Measurements from ENCODE around the gene KMT2E.

Gene KMT2E

DNA sequence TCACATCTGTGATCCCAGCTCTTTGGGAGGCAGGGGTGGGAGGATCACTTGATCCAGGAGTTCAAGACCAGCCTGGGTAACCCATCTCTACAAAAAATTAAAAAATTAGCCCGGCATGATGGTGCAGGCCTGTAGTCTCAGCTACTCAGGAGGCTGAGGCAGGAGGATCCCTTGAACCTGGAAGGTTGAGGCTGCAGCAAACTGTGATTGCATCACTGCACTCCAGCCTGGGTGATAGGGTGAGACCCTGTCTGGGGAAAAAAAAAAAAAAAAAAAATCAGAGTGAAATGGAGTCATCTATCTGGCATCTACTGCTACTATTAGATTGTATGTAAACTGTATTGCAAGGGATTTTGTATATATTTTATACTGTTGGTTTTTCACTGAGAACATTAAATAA lies 59.1 kb downstream of the KMT2E start:
- no peak overlapping the region for H4K91ac ChIP-seq (ENCODE audit: low read depth, low read length, poor library complexity)
- WGBS, 2 donors (ENCODE audit: extremely low coverage in 2 of 2, insufficient read length in 2 of 2, insufficient replicate concordance in 1 of 2) = no CpG with 5 or more reads among the region's 1 CpG
- H3K27me3 ChIP-seq (ENCODE audit: control insufficient read depth in 3 of 3, insufficient read depth in 3 of 3, low read depth in 1 of 3, low read length in 3 of 3) = no peaks in the 10 kb centered on the region
- H3K9ac ChIP-seq (ENCODE audit: low read depth, low read length, poor library complexity) = no peak overlapping the region
- peaks cover 14 to 100% of the 10 kb centered on the region in 2 donors for H3K36me3 ChIP-seq (replicated peaks in 1 of 2; ENCODE audit: control insufficient read depth in 2 of 2, insufficient read depth in 2 of 2, low read length in 2 of 2)
- H3K4me3 ChIP-seq (ENCODE audit: low read length in 2 of 2) = no peak overlapping the region
- no peak overlapping the region for H2AK5ac ChIP-seq (ENCODE audit: low read depth, low read length)
- H3K14ac ChIP-seq (ENCODE audit: low read length) = no peak overlapping the region
- H3K4ac ChIP-seq (ENCODE audit: low read length) = no peak overlapping the region
- no peak overlapping the region for H3K27ac ChIP-seq (replicated peaks; ENCODE audit: low read length)
- no peak overlapping the region for H2BK12ac ChIP-seq (ENCODE audit: low read length)
- H3K23ac ChIP-seq (ENCODE audit: low read depth, low read length, poor library complexity) = no peak overlapping the region
- no peaks in the 10 kb centered on the region for H3K9me3 ChIP-seq (replicated peaks in 1 of 2; ENCODE audit: control insufficient read depth in 2 of 2, insufficient read depth in 1 of 2, low read depth in 1 of 2, low read length in 2 of 2)
- no peak overlapping the region for H2BK5ac ChIP-seq (ENCODE audit: low read length)
- H4K8ac ChIP-seq (ENCODE audit: low read depth, low read length) = no peak overlapping the region
- H3K4me1 ChIP-seq (ENCODE audit: control insufficient read depth in 2 of 2, insufficient read depth in 1 of 2, low read depth in 1 of 2, low read length in 2 of 2) = no peaks in the 10 kb centered on the region
- H2BK120ac ChIP-seq (ENCODE audit: low read depth, low read length) = no peak overlapping the region
- no peaks in the 10 kb centered on the region for H3K79me1 ChIP-seq (ENCODE audit: low read depth, low read length)
- no peak overlapping the region for H2BK15ac ChIP-seq (ENCODE audit: low read length)
- H3K4me2 ChIP-seq (ENCODE audit: insufficient read depth, low read length, poor library complexity, severe bottlenecking) = no peak overlapping the region
- no peak overlapping the region for H2AFZ ChIP-seq (ENCODE audit: low read length)
- no peak for DNase-seq (ENCODE audit: low spot score)
- no peak overlapping the region for H3K18ac ChIP-seq (ENCODE audit: low read length)

- H3K9me3 ChIP-seq (replicated peaks in 1 of 2; ENCODE audit: control insufficient read depth in 2 of 2, insufficient read depth in 1 of 2, low read depth in 1 of 2, low read length in 2 of 2) = no peaks in the 10 kb centered on the region
- no peak overlapping the region for H2AFZ ChIP-seq (ENCODE audit: low read length)
- no peak overlapping the region for H2BK15ac ChIP-seq (ENCODE audit: low read length)
- no peak overlapping the region for H4K91ac ChIP-seq (ENCODE audit: low read depth, low read length, poor library complexity)
- H2BK5ac ChIP-seq (ENCODE audit: low read length) = no peak overlapping the region
- no peak overlapping the region for H2BK12ac ChIP-seq (ENCODE audit: low read length)
- H3K18ac ChIP-seq (ENCODE audit: low read length) = no peak overlapping the region
- WGBS, 2 donors (ENCODE audit: extremely low coverage in 2 of 2, insufficient read length in 2 of 2, insufficient replicate concordance in 1 of 2) = no CpG with 5 or more reads among the region's 6 CpGs
- no peak overlapping the region for H3K4me3 ChIP-seq (ENCODE audit: low read length in 2 of 2)
- H3K4me2 ChIP-seq (ENCODE audit: insufficient read depth, low read length, poor library complexity, severe bottlenecking) = no peak overlapping the region
- H3K14ac ChIP-seq (ENCODE audit: low read length) = no peak overlapping the region
- no peaks in the 10 kb centered on the region for H3K4me1 ChIP-seq (ENCODE audit: control insufficient read depth in 2 of 2, insufficient read depth in 1 of 2, low read depth in 1 of 2, low read length in 2 of 2)
- H3K36me3 ChIP-seq (replicated peaks in 1 of 2; ENCODE audit: control insufficient read depth in 2 of 2, insufficient read depth in 2 of 2, low read length in 2 of 2) = peaks cover 19 to 100% of the 10 kb centered on the region in 2 donors
- no peak overlapping the region for H3K27ac ChIP-seq (replicated peaks; ENCODE audit: low read length)
- no peak overlapping the region for H2BK120ac ChIP-seq (ENCODE audit: low read depth, low read length)
- H3K9ac ChIP-seq (ENCODE audit: low read depth, low read length, poor library complexity) = no peak overlapping the region
- no peak overlapping the region for H4K8ac ChIP-seq (ENCODE audit: low read depth, low read length)
- no peak for DNase-seq (ENCODE audit: low spot score)
- H2AK5ac ChIP-seq (ENCODE audit: low read depth, low read length) = no peak overlapping the region
- no peaks in the 10 kb centered on the region for H3K27me3 ChIP-seq (ENCODE audit: control insufficient read depth in 3 of 3, insufficient read depth in 3 of 3, low read depth in 1 of 3, low read length in 3 of 3)
- H3K79me1 ChIP-seq (ENCODE audit: low read depth, low read length) = no peaks in the 10 kb centered on the region
- no peak overlapping the region for H3K4ac ChIP-seq (ENCODE audit: low read length)
- no peak overlapping the region for H3K23ac ChIP-seq (ENCODE audit: low read depth, low read length, poor library complexity)
These were observed 65.3 kb downstream of the KMT2E start for GRCh38 chr7:105079348-105079747.

DNA sequence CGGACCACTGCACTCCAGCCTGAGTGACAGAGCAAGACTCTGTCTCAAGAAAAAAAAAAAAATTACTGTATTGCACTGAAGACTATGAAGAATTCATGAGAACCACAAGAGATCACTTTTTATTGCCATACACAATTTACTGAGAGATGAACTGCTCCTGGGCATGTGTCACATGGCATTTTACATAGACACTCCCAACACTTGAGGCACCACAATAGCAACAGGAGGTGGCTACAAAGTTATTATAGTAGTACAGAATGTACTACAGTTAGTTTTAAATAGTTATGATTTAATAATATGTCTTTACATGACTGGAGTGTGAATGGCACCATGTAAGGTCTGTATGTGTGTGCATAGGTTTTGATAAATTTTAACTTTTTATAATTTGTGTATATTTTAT lies 70.6 kb downstream of the KMT2E start:
- Histone ChIP-seq H3K79me1 (ENCODE audit: low read depth, low read length) (no peaks in the 10 kb centered on the region), H3K9ac (ENCODE audit: low read depth, low read length, poor library complexity) (no peak overlapping the region), H3K18ac (ENCODE audit: low read length) (no peak overlapping the region), H4K91ac (ENCODE audit: low read depth, low read length, poor library complexity) (no peak overlapping the region), H2AFZ (ENCODE audit: low read length) (no peak overlapping the region), H3K9me3 (replicated peaks in 1 of 2; ENCODE audit: control insufficient read depth in 2 of 2, insufficient read depth in 1 of 2, low read depth in 1 of 2, low read length in 2 of 2) (no peaks in the 10 kb centered on the region), H3K14ac (ENCODE audit: low read length) (no peak overlapping the region), H2BK12ac (ENCODE audit: low read length) (no peak overlapping the region), H3K4me3 (ENCODE audit: low read length in 2 of 2) (no peak overlapping the region), H2BK120ac (ENCODE audit: low read depth, low read length) (no peak overlapping the region), H2BK15ac (ENCODE audit: low read length) (no peak overlapping the region), H3K27ac (replicated peaks; ENCODE audit: low read length) (no peak overlapping the region), H2AK5ac (ENCODE audit: low read depth, low read length) (no peak overlapping the region), H2BK5ac (ENCODE audit: low read length) (no peak overlapping the region), H3K4me2 (ENCODE audit: insufficient read depth, low read length, poor library complexity, severe bottlenecking) (no peak overlapping the region), H3K4me1 (ENCODE audit: control insufficient read depth in 2 of 2, insufficient read depth in 1 of 2, low read depth in 1 of 2, low read length in 2 of 2) (no peaks in the 10 kb centered on the region), H4K8ac (ENCODE audit: low read depth, low read length) (no peak overlapping the region), H3K23ac (ENCODE audit: low read depth, low read length, poor library complexity) (no peak overlapping the region), H3K27me3 (ENCODE audit: control insufficient read depth in 3 of 3, insufficient read depth in 3 of 3, low read depth in 1 of 3, low read length in 3 of 3) (no peaks in the 10 kb centered on the region), H3K36me3 (replicated peaks in 1 of 2; ENCODE audit: control insufficient read depth in 2 of 2, insufficient read depth in 2 of 2, low read length in 2 of 2) (peaks cover 14 to 92% of the 10 kb centered on the region in 2 donors), H3K4ac (ENCODE audit: low read length) (no peak overlapping the region)
- no peak for DNase-seq (ENCODE audit: low spot score)
- no CpG with 5 or more reads among the region's 1 CpG for WGBS, 2 donors (ENCODE audit: extremely low coverage in 2 of 2, insufficient read length in 2 of 2, insufficient replicate concordance in 1 of 2)

DNA sequence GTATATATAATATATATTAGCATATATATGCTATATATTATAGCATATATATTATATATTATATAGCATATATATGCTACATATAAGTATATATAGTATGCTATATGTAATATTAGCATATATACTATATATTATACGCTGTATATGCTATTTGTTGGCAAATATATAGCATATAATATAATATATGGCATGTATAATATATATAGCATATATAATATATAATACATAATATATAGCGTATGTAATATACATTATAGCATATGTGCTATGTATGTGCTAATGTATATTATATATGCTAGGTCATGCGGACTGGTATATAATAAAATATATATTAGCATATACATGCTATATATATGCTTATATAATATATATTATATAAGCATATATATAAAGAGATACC lies 72.8 kb downstream of the KMT2E start:
- Histone ChIP-seq H4K8ac (ENCODE audit: low read depth, low read length) (no peak overlapping the region), H4K91ac (ENCODE audit: low read depth, low read length, poor library complexity) (no peak overlapping the region), H3K27ac (replicated peaks; ENCODE audit: low read length) (no peak overlapping the region), H3K4me1 (ENCODE audit: control insufficient read depth in 2 of 2, insufficient read depth in 1 of 2, low read depth in 1 of 2, low read length in 2 of 2) (no peaks in the 10 kb centered on the region), H3K14ac (ENCODE audit: low read length) (no peak overlapping the region), H3K23ac (ENCODE audit: low read depth, low read length, poor library complexity) (no peak overlapping the region), H3K79me1 (ENCODE audit: low read depth, low read length) (no peaks in the 10 kb centered on the region), H3K9ac (ENCODE audit: low read depth, low read length, poor library complexity) (no peak overlapping the region), H2BK15ac (ENCODE audit: low read length) (no peak overlapping the region), H2BK5ac (ENCODE audit: low read length) (no peak overlapping the region), H2AK5ac (ENCODE audit: low read depth, low read length) (no peak overlapping the region), H3K4me3 (ENCODE audit: low read length in 2 of 2) (no peak overlapping the region), H3K27me3 (ENCODE audit: control insufficient read depth in 3 of 3, insufficient read depth in 3 of 3, low read depth in 1 of 3, low read length in 3 of 3) (no peaks in the 10 kb centered on the region), H3K18ac (ENCODE audit: low read length) (no peak overlapping the region), H2BK12ac (ENCODE audit: low read length) (no peak overlapping the region), H3K4me2 (ENCODE audit: insufficient read depth, low read length, poor library complexity, severe bottlenecking) (no peak overlapping the region), H3K9me3 (replicated peaks in 1 of 2; ENCODE audit: control insufficient read depth in 2 of 2, insufficient read depth in 1 of 2, low read depth in 1 of 2, low read length in 2 of 2) (no peaks in the 10 kb centered on the region), H3K36me3 (replicated peaks in 1 of 2; ENCODE audit: control insufficient read depth in 2 of 2, insufficient read depth in 2 of 2, low read length in 2 of 2) (peaks cover 11 to 92% of the 10 kb centered on the region in 2 donors), H3K4ac (ENCODE audit: low read length) (no peak overlapping the region), H2AFZ (ENCODE audit: low read length) (no peak overlapping the region), H2BK120ac (ENCODE audit: low read depth, low read length) (no peak overlapping the region)
- WGBS, 2 donors (ENCODE audit: extremely low coverage in 2 of 2, insufficient read length in 2 of 2, insufficient replicate concordance in 1 of 2) = no CpG with 5 or more reads among the region's 3 CpGs
- no peak for DNase-seq (ENCODE audit: low spot score)

Measured in neuronal stem cell (in vitro differentiated cells).